Measurements from ENCODE around the gene UPK1B.

The UPK1B gene

DNA sequence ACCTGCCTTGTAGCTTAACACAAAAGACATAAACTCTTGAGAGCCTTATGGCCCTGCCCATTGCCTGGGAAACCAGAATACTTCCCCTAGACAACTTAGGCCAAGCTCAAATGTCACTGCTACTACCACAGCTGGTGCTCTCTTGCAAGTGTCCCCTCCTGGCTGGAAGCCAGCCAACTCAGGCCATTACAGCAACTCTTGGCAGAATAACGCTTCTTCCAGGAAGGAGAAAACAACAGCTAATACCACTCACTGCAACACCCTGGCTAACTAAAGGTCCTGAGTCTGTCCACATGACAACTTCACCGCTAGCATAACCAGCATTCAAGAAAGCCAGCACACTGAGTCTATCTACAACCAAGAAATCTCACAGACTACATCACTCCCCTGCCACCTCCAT, 72.4 kb downstream of the UPK1B start:
- DNase-seq (ENCODE audit: low read depth in 4 of 4, low spot score in 1 of 4) = no peak
